Neuronal stem cell (in vitro differentiated cells): Measurements from ENCODE around the gene SLC39A11.

Source experiments
- DNase-seq: peaks from one replicate; pipeline ENCODE4 v3.0.0-alpha.2; 2013; ENCODE audit warnings: low spot score
- H2AFZ ChIP-seq: one replicate; pipeline ENCODE4 v1.6.1; 2013; ENCODE audit warnings: mild to moderate bottlenecking, low read length, inconsistent platforms
- H2AK5ac ChIP-seq: 2 replicates; pipeline ENCODE4 v1.6.1; 2013; ENCODE audit warnings: low read depth, mild to moderate bottlenecking, inconsistent platforms, low read length, moderate library complexity, mixed read lengths
- H2BK120ac ChIP-seq: 2 replicates; pipeline ENCODE4 v1.6.1; 2013; ENCODE audit warnings: low read depth, mild to moderate bottlenecking, inconsistent platforms, low read length, moderate library complexity, mixed read lengths
- H2BK12ac ChIP-seq: one replicate; pipeline ENCODE4 v1.6.1; 2013; ENCODE audit warnings: low read length, inconsistent platforms
- H2BK15ac ChIP-seq: 2 replicates; pipeline ENCODE4 v1.6.1; 2013; ENCODE audit warnings: mild to moderate bottlenecking, low read length, inconsistent platforms, mixed read lengths
- H2BK5ac ChIP-seq: one replicate; pipeline ENCODE4 v1.6.1; 2013; ENCODE audit warnings: inconsistent platforms, mild to moderate bottlenecking, low read length, moderate library complexity
- H3K14ac ChIP-seq: one replicate; pipeline ENCODE4 v1.6.1; 2013; ENCODE audit warnings: low read length, inconsistent platforms
- H3K18ac ChIP-seq: 2 replicates; pipeline ENCODE4 v1.6.1; 2013; ENCODE audit warnings: low read length, inconsistent platforms
- H3K23ac ChIP-seq: 2 replicates; pipeline ENCODE4 v1.6.1; 2013; ENCODE audit warnings: low read depth, mild to moderate bottlenecking, mixed read lengths, low read length, inconsistent platforms; ENCODE audit not compliant: poor library complexity
- H3K27ac ChIP-seq: replicated peaks from 3 replicates; pipeline ENCODE4 v1.5.1; 2013; ENCODE audit warnings: low read length, inconsistent platforms
- H3K27me3 ChIP-seq, 3 experiments: 2 replicates each; pipeline ENCODE4 v1.6.1; 2013; ENCODE audit warnings: low read length in 3 of 3, mild to moderate bottlenecking in 2 of 3, inconsistent platforms in 1 of 3, low read depth in 1 of 3, mixed read lengths in 1 of 3, moderate library complexity in 1 of 3; ENCODE audit not compliant: control insufficient read depth in 3 of 3, insufficient read depth in 3 of 3
- H3K36me3 ChIP-seq, 2 donors: replicated peaks in 1 of 2; 2 replicates each; pipeline ENCODE4 v1.6.1; 2013; ENCODE audit warnings: low read length in 2 of 2; ENCODE audit not compliant: control insufficient read depth in 2 of 2, insufficient read depth in 2 of 2
- H3K4ac ChIP-seq: 2 replicates; pipeline ENCODE4 v1.6.1; 2013; ENCODE audit warnings: inconsistent platforms, mild to moderate bottlenecking, low read length, moderate library complexity
- H3K4me1 ChIP-seq, 2 donors: 1 replicate in 1 of 2; 2 replicates in 1 of 2; pipeline ENCODE4 v1.6.1; 2013; ENCODE audit warnings: low read length in 2 of 2, low read depth in 1 of 2; ENCODE audit not compliant: control insufficient read depth in 2 of 2, insufficient read depth in 1 of 2
- H3K4me2 ChIP-seq: one replicate; pipeline ENCODE4 v1.6.1; 2013; ENCODE audit warnings: mild to moderate bottlenecking, low read length, inconsistent platforms; ENCODE audit not compliant: insufficient read depth, poor library complexity, severe bottlenecking
- H3K4me3 ChIP-seq, 2 donors: 2 replicates each; pipeline ENCODE4 v1.5.1; 2013; ENCODE audit warnings: low read length in 2 of 2, mild to moderate bottlenecking in 2 of 2, inconsistent platforms in 1 of 2, moderate library complexity in 1 of 2
- H3K79me1 ChIP-seq: one replicate; pipeline ENCODE4 v1.6.1; 2013; ENCODE audit warnings: low read depth, mild to moderate bottlenecking, inconsistent platforms, low read length, moderate library complexity
- H3K9ac ChIP-seq: one replicate; pipeline ENCODE4 v1.6.1; 2013; ENCODE audit warnings: mild to moderate bottlenecking, low read depth, low read length, inconsistent platforms; ENCODE audit not compliant: poor library complexity
- H3K9me3 ChIP-seq, 2 donors: replicated peaks in 1 of 2; 2 replicates each; pipeline versions ENCODE3 to v1.6.1; 2013; ENCODE audit warnings: low read length in 2 of 2, mild to moderate bottlenecking in 2 of 2, inconsistent platforms in 1 of 2, low read depth in 1 of 2, mixed read lengths in 1 of 2, moderate library complexity in 1 of 2; ENCODE audit not compliant: control insufficient read depth in 2 of 2, insufficient read depth in 1 of 2
- H4K8ac ChIP-seq: one replicate; pipeline ENCODE4 v1.6.1; 2013; ENCODE audit warnings: low read depth, mild to moderate bottlenecking, inconsistent platforms, low read length, moderate library complexity
- H4K91ac ChIP-seq: one replicate; pipeline ENCODE4 v1.6.1; 2013; ENCODE audit warnings: low read length, low read depth, mild to moderate bottlenecking, inconsistent platforms; ENCODE audit not compliant: poor library complexity
- WGBS, 2 donors: extraction: QIAGEN DNeasy Blood & Tissue Kit; methylation state at CpG; one replicate each; pipeline ENCODE4 v1.1.7; 2013; ENCODE audit warnings: missing lambda C conversion rate in 2 of 2, mixed read lengths in 1 of 2; ENCODE audit not compliant: insufficient read length in 2 of 2, insufficient replicate concordance in 1 of 2; ENCODE audit errors: extremely low coverage in 2 of 2; 5-methylcytosine and 5-hydroxymethylcytosine counted together

SLC39A11 gene

DNA sequence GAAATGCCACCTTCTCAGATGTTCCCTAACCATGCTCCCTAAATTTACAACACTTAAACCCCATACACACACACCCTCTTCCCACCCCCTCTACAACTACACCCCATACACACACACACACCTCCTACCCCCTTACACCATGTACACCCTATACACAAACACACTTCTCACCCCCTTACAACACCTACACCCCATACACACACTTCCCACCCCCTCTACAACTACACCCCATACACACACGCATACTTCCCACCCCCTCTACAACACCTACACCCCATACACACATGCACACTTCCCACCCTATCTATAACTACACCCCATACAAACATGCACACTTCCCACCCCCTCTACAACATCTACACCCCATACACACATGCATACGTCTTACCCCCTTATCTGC, 172.0 kb downstream of the SLC39A11 start:
- Histone ChIP-seq H3K27ac (no peak overlapping the region), H2BK12ac (no peak overlapping the region), H3K9ac (no peak overlapping the region), H3K18ac (no peak overlapping the region), H4K8ac (no peak overlapping the region), H2AFZ (no peak overlapping the region), H3K27me3 (no peaks in the 10 kb centered on the region), H3K4me1 (peaks cover 0 to 2% of the 10 kb centered on the region in 2 donors), H3K36me3 (no peaks in the 10 kb centered on the region), H2AK5ac (no peak overlapping the region), H2BK120ac (no peak overlapping the region), H3K79me1 (no peaks in the 10 kb centered on the region), H2BK5ac (no peak overlapping the region), H3K14ac (no peak overlapping the region), H3K23ac (no peak overlapping the region), H3K9me3 (peaks cover 0 to 4% of the 10 kb centered on the region in 2 donors), H4K91ac (no peak overlapping the region), H3K4ac (no peak overlapping the region), H3K4me2 (no peak overlapping the region), H3K4me3 (no peak overlapping the region), H2BK15ac (no peak overlapping the region)
- no peak for DNase-seq
- 100% methylated on average over 2 of the region's 2 CpGs; no CpG with 5 or more reads in 1 of the 2 donors for WGBS, 2 donors

DNA sequence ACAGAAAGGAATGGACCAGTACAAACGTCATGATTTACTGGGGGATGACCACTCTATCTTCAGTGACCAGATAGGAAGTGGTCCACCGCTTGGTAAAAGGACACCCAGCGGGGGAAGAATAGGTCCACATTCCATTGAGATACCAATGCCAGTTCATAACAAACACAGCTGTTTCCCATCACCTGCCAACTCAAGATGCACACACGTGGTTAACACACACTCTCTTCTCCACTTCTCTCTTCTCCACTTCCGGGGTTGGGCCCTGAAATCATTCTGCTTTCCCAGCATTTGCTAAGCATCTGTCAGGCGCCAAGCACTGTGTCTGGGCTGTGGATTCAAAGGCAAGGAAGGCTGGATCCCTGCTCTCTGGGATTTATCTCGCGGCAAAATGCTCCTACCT, 175.5 kb downstream of the SLC39A11 start:
- H3K4ac ChIP-seq: no peak overlapping the region
- H2BK12ac ChIP-seq: no peak overlapping the region
- no peak overlapping the region for H2BK5ac ChIP-seq
- H2BK120ac ChIP-seq: no peak overlapping the region
- no peaks in the 10 kb centered on the region for H3K36me3 ChIP-seq
- H3K9ac ChIP-seq: no peak overlapping the region
- H4K91ac ChIP-seq: peak overlapping the region; percentile 61
- no peak overlapping the region for H4K8ac ChIP-seq
- WGBS, 2 donors: no CpG with 5 or more reads among the region's 8 CpGs
- H3K4me3 ChIP-seq: no peak overlapping the region
- no peaks in the 10 kb centered on the region for H3K79me1 ChIP-seq
- H2AFZ ChIP-seq: no peak overlapping the region
- peaks cover 0 to 6% of the 10 kb centered on the region in 2 donors for H3K4me1 ChIP-seq
- H3K14ac ChIP-seq: no peak overlapping the region
- H3K27me3 ChIP-seq: no peaks in the 10 kb centered on the region
- no peak overlapping the region for H2BK15ac ChIP-seq
- no peak overlapping the region for H3K18ac ChIP-seq
- no peak overlapping the region for H3K23ac ChIP-seq
- no peak overlapping the region for H2AK5ac ChIP-seq
- no peak for DNase-seq
- peaks cover 0 to 3% of the 10 kb centered on the region in 2 donors for H3K9me3 ChIP-seq
- H3K4me2 ChIP-seq: no peak overlapping the region
- no peak overlapping the region for H3K27ac ChIP-seq

GRCh38 chr17:72915625-72916081, 176.8 kb downstream of the SLC39A11 start:
- no peak overlapping the region for H3K27ac ChIP-seq
- no peaks in the 10 kb centered on the region for H3K79me1 ChIP-seq
- H3K27me3 ChIP-seq: no peaks in the 10 kb centered on the region
- no peak overlapping the region for H2AK5ac ChIP-seq
- H2BK5ac ChIP-seq: no peak overlapping the region
- no peak overlapping the region for H2AFZ ChIP-seq
- no peak overlapping the region for H3K4ac ChIP-seq
- no peak overlapping the region for H2BK12ac ChIP-seq
- H3K9me3 ChIP-seq: peaks cover 0 to 3% of the 10 kb centered on the region in 2 donors
- H3K23ac ChIP-seq: no peak overlapping the region
- DNase-seq: no peak
- no peak overlapping the region for H3K9ac ChIP-seq
- no peak overlapping the region for H4K91ac ChIP-seq
- no peak overlapping the region for H2BK15ac ChIP-seq
- H3K36me3 ChIP-seq: no peaks in the 10 kb centered on the region
- no peak overlapping the region for H3K14ac ChIP-seq
- no peak overlapping the region for H4K8ac ChIP-seq
- WGBS, 2 donors: no CpG with 5 or more reads among the region's 10 CpGs
- no peak overlapping the region for H3K4me3 ChIP-seq
- peaks cover 0 to 6% of the 10 kb centered on the region in 2 donors for H3K4me1 ChIP-seq
- H3K18ac ChIP-seq: no peak overlapping the region
- no peak overlapping the region for H3K4me2 ChIP-seq
- H2BK120ac ChIP-seq: no peak overlapping the region

GRCh38 chr17:72913142-72913682, 179.3 kb downstream of the SLC39A11 start:
- Histone ChIP-seq H2BK12ac (no peak overlapping the region), H3K9me3 (peaks cover 0 to 3% of the 10 kb centered on the region in 2 donors), H3K4me3 (no peak overlapping the region), H3K4ac (no peak overlapping the region), H3K4me2 (no peak overlapping the region), H2BK5ac (no peak overlapping the region), H2AFZ (no peak overlapping the region), H3K36me3 (no peaks in the 10 kb centered on the region), H3K27ac (no peak overlapping the region), H2BK120ac (no peak overlapping the region), H3K14ac (no peak overlapping the region), H3K23ac (no peak overlapping the region), H3K79me1 (no peaks in the 10 kb centered on the region), H3K27me3 (no peaks in the 10 kb centered on the region), H3K18ac (no peak overlapping the region), H4K91ac (no peak overlapping the region), H4K8ac (no peak overlapping the region), H3K9ac (no peak overlapping the region), H2BK15ac (no peak overlapping the region), H2AK5ac (no peak overlapping the region), H3K4me1 (peaks cover 0 to 6% of the 10 kb centered on the region in 2 donors)
- no CpG with 5 or more reads among the region's 5 CpGs for WGBS, 2 donors
- DNase-seq: no peak
